WTC11 (cell line): Measurements from ENCODE around the gene GJD2.

Source experiments
- CREM ChIP-seq: sonication (generic); formaldehyde crosslinking; IDR thresholded peaks from 2 replicates; pipeline ENCODE4 v1.8.1; 2022; ENCODE audit warnings: mild to moderate bottlenecking, missing genetic modification reagents, moderate library complexity
- ZNF317 ChIP-seq: sonication (generic); formaldehyde crosslinking; IDR thresholded peaks from 2 replicates; pipeline ENCODE4 v1.8.1; 2023; ENCODE audit warnings: low read depth, mild to moderate bottlenecking, moderate library complexity, missing genetic modification reagents, borderline replicate concordance
- TF ChIP-seq, protein P1 (sequence below): fragments of 200-600 bp; IDR thresholded peaks from 2 replicates; pipeline ENCODE4 v1.8.0; 2022; ENCODE audit warnings: antibody characterized with exemption
- TF ChIP-seq, protein P2 (sequence below): sonication (generic); formaldehyde crosslinking; IDR thresholded peaks from 2 replicates; pipeline ENCODE4 v1.8.0; 2022; ENCODE audit warnings: mild to moderate bottlenecking, missing genetic modification reagents
- TF ChIP-seq, protein P3 (sequence below): sonication (generic); formaldehyde crosslinking; IDR thresholded peaks from 2 replicates; pipeline ENCODE4 v1.8.1; 2023; ENCODE audit warnings: mild to moderate bottlenecking, missing genetic modification reagents, moderate library complexity
- TF ChIP-seq, protein P4 (sequence below): sonication (generic); formaldehyde crosslinking; IDR thresholded peaks from 2 replicates; pipeline ENCODE4 v1.8.1; 2022; ENCODE audit warnings: missing genetic modification reagents, borderline replicate concordance
- TF ChIP-seq, protein P5 (sequence below): sonication (generic); formaldehyde crosslinking; IDR thresholded peaks from 2 replicates; pipeline ENCODE4 v1.8.0; 2023; ENCODE audit warnings: missing genetic modification reagents, mild to moderate bottlenecking, borderline replicate concordance

DNA sequence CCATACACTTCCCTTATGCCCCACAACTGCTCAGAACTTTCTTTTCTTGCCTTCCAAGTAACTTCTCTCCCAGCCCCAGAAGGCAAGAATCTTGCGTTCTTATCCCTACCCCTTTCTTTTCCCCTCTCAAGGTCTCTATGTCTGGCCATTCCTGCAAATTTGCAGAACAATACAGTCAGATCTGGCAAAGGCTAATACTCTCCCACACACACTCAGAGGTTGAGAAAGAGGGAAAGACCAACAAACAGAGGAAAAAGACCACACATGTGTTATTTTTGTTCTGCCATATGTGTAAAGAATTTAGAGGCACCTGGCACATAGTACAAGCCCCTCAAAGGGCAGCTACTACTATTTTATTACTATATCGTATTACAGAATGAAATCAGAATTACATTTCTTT is 25.7 kb downstream of the GJD2 start:
- TF ChIP-seq, protein P1, sequence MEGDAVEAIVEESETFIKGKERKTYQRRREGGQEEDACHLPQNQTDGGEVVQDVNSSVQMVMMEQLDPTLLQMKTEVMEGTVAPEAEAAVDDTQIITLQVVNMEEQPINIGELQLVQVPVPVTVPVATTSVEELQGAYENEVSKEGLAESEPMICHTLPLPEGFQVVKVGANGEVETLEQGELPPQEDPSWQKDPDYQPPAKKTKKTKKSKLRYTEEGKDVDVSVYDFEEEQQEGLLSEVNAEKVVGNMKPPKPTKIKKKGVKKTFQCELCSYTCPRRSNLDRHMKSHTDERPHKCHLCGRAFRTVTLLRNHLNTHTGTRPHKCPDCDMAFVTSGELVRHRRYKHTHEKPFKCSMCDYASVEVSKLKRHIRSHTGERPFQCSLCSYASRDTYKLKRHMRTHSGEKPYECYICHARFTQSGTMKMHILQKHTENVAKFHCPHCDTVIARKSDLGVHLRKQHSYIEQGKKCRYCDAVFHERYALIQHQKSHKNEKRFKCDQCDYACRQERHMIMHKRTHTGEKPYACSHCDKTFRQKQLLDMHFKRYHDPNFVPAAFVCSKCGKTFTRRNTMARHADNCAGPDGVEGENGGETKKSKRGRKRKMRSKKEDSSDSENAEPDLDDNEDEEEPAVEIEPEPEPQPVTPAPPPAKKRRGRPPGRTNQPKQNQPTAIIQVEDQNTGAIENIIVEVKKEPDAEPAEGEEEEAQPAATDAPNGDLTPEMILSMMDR, result no peak
- TF ChIP-seq CREM (CRISPR knock-in tag) (no peak), ZNF317 (no peak)
- TF ChIP-seq, protein P2, sequence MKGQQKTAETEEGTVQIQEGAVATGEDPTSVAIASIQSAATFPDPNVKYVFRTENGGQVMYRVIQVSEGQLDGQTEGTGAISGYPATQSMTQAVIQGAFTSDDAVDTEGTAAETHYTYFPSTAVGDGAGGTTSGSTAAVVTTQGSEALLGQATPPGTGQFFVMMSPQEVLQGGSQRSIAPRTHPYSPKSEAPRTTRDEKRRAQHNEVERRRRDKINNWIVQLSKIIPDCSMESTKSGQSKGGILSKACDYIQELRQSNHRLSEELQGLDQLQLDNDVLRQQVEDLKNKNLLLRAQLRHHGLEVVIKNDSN (CRISPR knock-in tag), result no peak
- TF ChIP-seq, protein P3, sequence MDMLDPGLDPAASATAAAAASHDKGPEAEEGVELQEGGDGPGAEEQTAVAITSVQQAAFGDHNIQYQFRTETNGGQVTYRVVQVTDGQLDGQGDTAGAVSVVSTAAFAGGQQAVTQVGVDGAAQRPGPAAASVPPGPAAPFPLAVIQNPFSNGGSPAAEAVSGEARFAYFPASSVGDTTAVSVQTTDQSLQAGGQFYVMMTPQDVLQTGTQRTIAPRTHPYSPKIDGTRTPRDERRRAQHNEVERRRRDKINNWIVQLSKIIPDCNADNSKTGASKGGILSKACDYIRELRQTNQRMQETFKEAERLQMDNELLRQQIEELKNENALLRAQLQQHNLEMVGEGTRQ (CRISPR knock-in tag), result no peak
- TF ChIP-seq, protein P4, sequence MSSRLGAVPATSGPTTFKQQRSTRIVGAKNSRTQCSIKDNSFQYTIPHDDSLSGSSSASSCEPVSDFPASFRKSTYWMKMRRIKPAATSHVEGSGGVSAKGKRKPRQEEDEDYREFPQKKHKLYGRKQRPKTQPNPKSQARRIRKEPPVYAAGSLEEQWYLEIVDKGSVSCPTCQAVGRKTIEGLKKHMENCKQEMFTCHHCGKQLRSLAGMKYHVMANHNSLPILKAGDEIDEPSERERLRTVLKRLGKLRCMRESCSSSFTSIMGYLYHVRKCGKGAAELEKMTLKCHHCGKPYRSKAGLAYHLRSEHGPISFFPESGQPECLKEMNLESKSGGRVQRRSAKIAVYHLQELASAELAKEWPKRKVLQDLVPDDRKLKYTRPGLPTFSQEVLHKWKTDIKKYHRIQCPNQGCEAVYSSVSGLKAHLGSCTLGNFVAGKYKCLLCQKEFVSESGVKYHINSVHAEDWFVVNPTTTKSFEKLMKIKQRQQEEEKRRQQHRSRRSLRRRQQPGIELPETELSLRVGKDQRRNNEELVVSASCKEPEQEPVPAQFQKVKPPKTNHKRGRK (CRISPR knock-in tag), result no peak
- TF ChIP-seq, protein P5, sequence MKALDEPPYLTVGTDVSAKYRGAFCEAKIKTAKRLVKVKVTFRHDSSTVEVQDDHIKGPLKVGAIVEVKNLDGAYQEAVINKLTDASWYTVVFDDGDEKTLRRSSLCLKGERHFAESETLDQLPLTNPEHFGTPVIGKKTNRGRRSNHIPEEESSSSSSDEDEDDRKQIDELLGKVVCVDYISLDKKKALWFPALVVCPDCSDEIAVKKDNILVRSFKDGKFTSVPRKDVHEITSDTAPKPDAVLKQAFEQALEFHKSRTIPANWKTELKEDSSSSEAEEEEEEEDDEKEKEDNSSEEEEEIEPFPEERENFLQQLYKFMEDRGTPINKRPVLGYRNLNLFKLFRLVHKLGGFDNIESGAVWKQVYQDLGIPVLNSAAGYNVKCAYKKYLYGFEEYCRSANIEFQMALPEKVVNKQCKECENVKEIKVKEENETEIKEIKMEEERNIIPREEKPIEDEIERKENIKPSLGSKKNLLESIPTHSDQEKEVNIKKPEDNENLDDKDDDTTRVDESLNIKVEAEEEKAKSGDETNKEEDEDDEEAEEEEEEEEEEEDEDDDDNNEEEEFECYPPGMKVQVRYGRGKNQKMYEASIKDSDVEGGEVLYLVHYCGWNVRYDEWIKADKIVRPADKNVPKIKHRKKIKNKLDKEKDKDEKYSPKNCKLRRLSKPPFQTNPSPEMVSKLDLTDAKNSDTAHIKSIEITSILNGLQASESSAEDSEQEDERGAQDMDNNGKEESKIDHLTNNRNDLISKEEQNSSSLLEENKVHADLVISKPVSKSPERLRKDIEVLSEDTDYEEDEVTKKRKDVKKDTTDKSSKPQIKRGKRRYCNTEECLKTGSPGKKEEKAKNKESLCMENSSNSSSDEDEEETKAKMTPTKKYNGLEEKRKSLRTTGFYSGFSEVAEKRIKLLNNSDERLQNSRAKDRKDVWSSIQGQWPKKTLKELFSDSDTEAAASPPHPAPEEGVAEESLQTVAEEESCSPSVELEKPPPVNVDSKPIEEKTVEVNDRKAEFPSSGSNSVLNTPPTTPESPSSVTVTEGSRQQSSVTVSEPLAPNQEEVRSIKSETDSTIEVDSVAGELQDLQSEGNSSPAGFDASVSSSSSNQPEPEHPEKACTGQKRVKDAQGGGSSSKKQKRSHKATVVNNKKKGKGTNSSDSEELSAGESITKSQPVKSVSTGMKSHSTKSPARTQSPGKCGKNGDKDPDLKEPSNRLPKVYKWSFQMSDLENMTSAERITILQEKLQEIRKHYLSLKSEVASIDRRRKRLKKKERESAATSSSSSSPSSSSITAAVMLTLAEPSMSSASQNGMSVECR (CRISPR knock-in tag), result no peak
